OCI-LY1 (cell line): ENCODE measurements around the gene SUN1.

Experiments used
- H2AFZ ChIP-seq: fragments of 200-600 bp; sonication (generic), shearing (Covaris generic); 2 replicates; pipeline ENCODE4 v1.6.0; 2014; ENCODE audit warnings: antibody characterized with exemption, mild to moderate bottlenecking, low read length
- H3F3A ChIP-seq: fragments of 200-600 bp; sonication (generic), shearing (Covaris generic); 2 replicates; pipeline ENCODE4 v1.6.0; 2014; ENCODE audit warnings: mild to moderate bottlenecking, antibody characterized with exemption, low read length, moderate library complexity; ENCODE audit not compliant: insufficient read depth
- H3K27ac ChIP-seq: fragments of 200-600 bp; sonication (generic); 2 replicates; pipeline ENCODE4 v1.5.1; 2014; ENCODE audit warnings: low read length, mixed run types, mild to moderate bottlenecking, low read depth; ENCODE audit not compliant: poor library complexity, severe bottlenecking
- H3K27me3 ChIP-seq: fragments of 200-600 bp; sonication (generic); 2 replicates; pipeline ENCODE4 v1.6.0; 2014; ENCODE audit warnings: antibody characterized with exemption, mild to moderate bottlenecking, low read length, moderate library complexity; ENCODE audit not compliant: insufficient read depth
- H3K36me3 ChIP-seq: fragments of 200-600 bp; sonication (generic); 2 replicates; pipeline ENCODE4 v1.6.1; 2014; ENCODE audit warnings: mild to moderate bottlenecking, antibody characterized with exemption, low read length, moderate library complexity, mixed read lengths; ENCODE audit not compliant: insufficient read depth
- H3K4me1 ChIP-seq: fragments of 200-600 bp; sonication (generic); 2 replicates; pipeline ENCODE4 v1.5.1; 2014; ENCODE audit warnings: mild to moderate bottlenecking, low read length, moderate library complexity; ENCODE audit not compliant: insufficient read depth, severe bottlenecking
- H3K4me2 ChIP-seq: fragments of 200-600 bp; sonication (generic), shearing (Covaris generic); 2 replicates; pipeline ENCODE4 v1.6.1; 2014; ENCODE audit warnings: low read length
- H3K4me3 ChIP-seq: fragments of 200-600 bp; sonication (generic); 2 replicates; pipeline ENCODE4 v1.5.1; 2014; ENCODE audit warnings: low read length, low read depth, mild to moderate bottlenecking, mixed read lengths; ENCODE audit not compliant: poor library complexity, severe bottlenecking
- H3K79me2 ChIP-seq: fragments of 200-600 bp; shearing (Covaris generic); 2 replicates; pipeline ENCODE4 v1.6.1; 2016; ENCODE audit warnings: mixed run types, low read length, mixed read lengths; ENCODE audit not compliant: insufficient read depth
- H3K9ac ChIP-seq: fragments of 200-600 bp; sonication (generic), shearing (Covaris generic); 2 replicates; pipeline ENCODE4 v1.6.1; 2014; ENCODE audit warnings: mild to moderate bottlenecking, low read length, mixed read lengths
- H3K9me2 ChIP-seq: fragments of 200-600 bp; sonication (generic), shearing (Covaris generic); 2 replicates; pipeline ENCODE4 v1.6.1; 2014; ENCODE audit warnings: low read depth, mild to moderate bottlenecking, low read length, mixed read lengths
- H3K9me3 ChIP-seq: fragments of 200-600 bp; shearing (Covaris generic); 2 replicates; pipeline ENCODE4 v1.6.1; 2014; ENCODE audit warnings: low read length, mixed read lengths
- H4K20me1 ChIP-seq: fragments of 200-600 bp; sonication (generic), shearing (Covaris generic); 2 replicates; pipeline ENCODE4 v1.6.0; 2016; ENCODE audit warnings: mild to moderate bottlenecking, low read length; ENCODE audit not compliant: insufficient read depth
- CTCF ChIP-seq: fragments of 200-600 bp; sonication (generic), shearing (Covaris generic); IDR thresholded peaks from 2 replicates; pipeline ENCODE4 v1.5.1; 2017; ENCODE audit warnings: mild to moderate bottlenecking, antibody characterized with exemption, low read length, moderate library complexity, mixed read lengths
- EZH2 ChIP-seq: fragments of 200-600 bp; sonication (generic), shearing (Covaris generic); IDR thresholded peaks from 2 replicates; pipeline ENCODE4 v1.8.0; 2017; ENCODE audit warnings: borderline replicate concordance, mixed run types, mild to moderate bottlenecking, antibody characterized with exemption, low read length, moderate library complexity, mixed read lengths

The SUN1 gene

GRCh38 chr7:828793-829561 is 3.3 kb upstream of the SUN1 start:
- peaks cover 20% of the 10 kb centered on the region for H3K4me1 ChIP-seq
- peaks cover 28% of the 10 kb centered on the region for H3K36me3 ChIP-seq
- no peaks in the 10 kb centered on the region for H3F3A ChIP-seq
- H3K27me3 ChIP-seq: no peaks in the 10 kb centered on the region
- no peaks in the 10 kb centered on the region for H3K9me3 ChIP-seq
- H3K79me2 ChIP-seq: peaks cover 73% of the 10 kb centered on the region
- H3K27ac ChIP-seq: no peak overlapping the region
- H3K4me2 ChIP-seq: no peak overlapping the region
- no peaks in the 10 kb centered on the region for H3K9me2 ChIP-seq
- H3K9ac ChIP-seq: no peak overlapping the region
- H3K4me3 ChIP-seq: no peak overlapping the region
- H2AFZ ChIP-seq: no peak overlapping the region
- TF ChIP-seq EZH2: no peak
- no peak for TF ChIP-seq CTCF
- no peaks in the 10 kb centered on the region for H4K20me1 ChIP-seq

GRCh38 chr7:830069-830468 is 2.2 kb upstream of the SUN1 start:
- no peaks in the 10 kb centered on the region for H3K9me3 ChIP-seq
- H3K79me2 ChIP-seq: peaks cover 62% of the 10 kb centered on the region
- H3K9ac ChIP-seq: no peak overlapping the region
- H3K4me1 ChIP-seq: peaks cover 20% of the 10 kb centered on the region
- H3K27ac ChIP-seq: no peak overlapping the region
- peaks cover 23% of the 10 kb centered on the region for H3K36me3 ChIP-seq
- H3K4me3 ChIP-seq: no peak overlapping the region
- TF ChIP-seq CTCF (no peak), EZH2 (no peak)
- no peaks in the 10 kb centered on the region for H3K9me2 ChIP-seq
- H3K4me2 ChIP-seq: no peak overlapping the region
- H2AFZ ChIP-seq: no peak overlapping the region
- no peaks in the 10 kb centered on the region for H4K20me1 ChIP-seq
- no peaks in the 10 kb centered on the region for H3K27me3 ChIP-seq
- H3F3A ChIP-seq: no peaks in the 10 kb centered on the region

GRCh38 chr7:831596-832166 is 595 bp upstream of the SUN1 start:
- Histone ChIP-seq H2AFZ (no peak overlapping the region), H3K4me2 (no peak overlapping the region; the same call in 1 of the 2 replicates), H3K9me2 (no peaks in the 10 kb centered on the region), H3K27ac (peak overlapping the region; percentile 28), H3K79me2 (peaks cover 46% of the 10 kb centered on the region), H3K36me3 (peaks cover 15% of the 10 kb centered on the region), H3K9me3 (no peaks in the 10 kb centered on the region), H3K4me1 (peaks cover 20% of the 10 kb centered on the region), H3K9ac (no peak overlapping the region), H3K4me3 (no peak overlapping the region), H3K27me3 (no peaks in the 10 kb centered on the region), H3F3A (no peaks in the 10 kb centered on the region), H4K20me1 (no peaks in the 10 kb centered on the region)
- TF ChIP-seq CTCF: no peak
- no peak for TF ChIP-seq EZH2
